Mucosa of rectum (tissue), 2 donors: ENCODE measurements around the gene RBBP7.

Experiments
- H3K27ac ChIP-seq, 2 donors: one replicate each; pipeline ENCODE4 v1.7.0; 2013; ENCODE audit warnings: inconsistent platforms in 2 of 2, low read depth in 2 of 2, low read length in 2 of 2
- H3K27me3 ChIP-seq, 2 donors: one replicate each; pipeline ENCODE4 v1.7.0; 2013; ENCODE audit warnings: low read length in 2 of 2; ENCODE audit not compliant: control insufficient read depth in 2 of 2, insufficient read depth in 2 of 2
- H3K36me3 ChIP-seq, 2 donors: one replicate each; pipeline ENCODE4 v1.7.0; 2013; ENCODE audit warnings: low read length in 2 of 2; ENCODE audit not compliant: control insufficient read depth in 2 of 2, insufficient read depth in 2 of 2
- H3K4me1 ChIP-seq, 2 donors: one replicate each; pipeline ENCODE4 v1.7.0; 2013; ENCODE audit warnings: low read length in 2 of 2, mild to moderate bottlenecking in 1 of 2; ENCODE audit not compliant: control insufficient read depth in 2 of 2, insufficient read depth in 2 of 2
- H3K4me3 ChIP-seq, 2 donors: one replicate each; pipeline ENCODE4 v1.7.0; 2013; ENCODE audit warnings: low read length in 2 of 2
- H3K9ac ChIP-seq, 2 donors: one replicate each; pipeline ENCODE4 v1.7.0; 2013; ENCODE audit warnings: low read length in 2 of 2, low read depth in 1 of 2, mild to moderate bottlenecking in 1 of 2
- H3K9me3 ChIP-seq, 2 donors: one replicate each; pipeline ENCODE4 v1.7.0; 2013; ENCODE audit warnings: low read length in 2 of 2; ENCODE audit not compliant: control insufficient read depth in 2 of 2
- donor health status: healthy.
- donor health status: Normal muscosa, but diverticular disease.

The RBBP7 gene

DNA sequence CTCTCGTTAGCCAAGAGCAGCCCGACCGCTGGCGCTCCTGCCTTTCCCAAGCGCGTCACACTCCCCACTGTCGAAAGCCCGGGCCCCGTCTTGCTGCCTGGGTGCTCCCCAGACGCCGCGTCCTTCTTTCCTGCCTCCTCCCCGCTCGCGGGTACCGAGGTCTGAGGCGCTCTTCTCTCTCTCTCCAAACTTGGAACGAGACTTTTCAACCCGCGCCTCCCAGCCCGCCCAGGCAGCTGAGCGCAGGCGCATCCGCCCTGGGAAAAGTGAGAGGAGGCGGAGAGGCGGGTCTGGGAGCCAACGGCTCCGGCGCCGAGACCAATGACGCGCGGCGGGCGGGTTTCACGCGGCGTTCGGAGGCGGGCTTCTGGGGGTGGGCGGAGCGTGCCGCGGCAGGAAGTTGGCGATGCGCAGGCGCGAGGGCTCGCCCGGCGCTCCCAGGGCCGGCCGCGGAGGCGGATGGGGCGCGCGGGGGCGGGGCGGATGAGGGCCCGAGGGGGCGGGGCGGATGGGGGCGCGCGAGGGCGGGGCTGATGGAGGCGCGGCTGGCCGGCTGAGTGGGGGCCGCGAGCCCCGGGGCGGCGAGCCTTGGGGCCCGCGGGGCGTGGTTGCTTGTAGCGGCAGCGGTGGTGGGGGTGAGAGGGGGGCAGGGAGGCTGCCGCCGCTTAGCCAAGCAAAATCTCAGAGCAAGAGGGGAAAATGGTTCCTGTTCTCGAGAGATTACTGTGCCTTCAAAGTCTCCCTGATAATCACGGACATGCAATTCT is at the start of gene RBBP7:
RBBP7 (minus strand) TSS at position 268 of the 767 bp plus-strand sequence. CDS start 309 bp downstream, outside the sequence.
- Histone ChIP-seq H3K4me3 (peak within 1 kb of the TSS; percentile 76 to 82), H3K9ac (peak within 1 kb of the TSS; percentile 72 to 76), H3K36me3 (no peaks in the 10 kb centered on the region), H3K27me3 (peaks cover 2 to 9% of the 10 kb centered on the region in 2 donors), H3K4me1 (peaks cover 0 to 7% of the 10 kb centered on the region in 2 donors), H3K27ac (peak within 1 kb of the TSS; percentile 88 to 92), H3K9me3 (no peaks in the 10 kb centered on the region)

GRCh38 chrX:16918979-16919378 is 48.8 kb upstream of the RBBP7 start:
- Histone ChIP-seq H3K9ac (no peak overlapping the region), H3K27ac (no peak overlapping the region), H3K36me3 (no peaks in the 10 kb centered on the region), H3K4me3 (no peak overlapping the region), H3K9me3 (no peaks in the 10 kb centered on the region), H3K4me1 (no peaks in the 10 kb centered on the region), H3K27me3 (peaks cover 4 to 8% of the 10 kb centered on the region in 2 donors)

- Histone ChIP-seq H3K27me3 (peaks cover 4 to 8% of the 10 kb centered on the region in 2 donors), H3K27ac (no peak overlapping the region), H3K4me1 (no peaks in the 10 kb centered on the region), H3K4me3 (no peak overlapping the region), H3K36me3 (no peaks in the 10 kb centered on the region), H3K9me3 (no peaks in the 10 kb centered on the region), H3K9ac (no peak overlapping the region)
Measured at GRCh38 chrX:16917120-16917519, 47.0 kb upstream of the RBBP7 start.

- Histone ChIP-seq H3K9ac (no peak overlapping the region), H3K4me3 (no peak overlapping the region), H3K36me3 (no peaks in the 10 kb centered on the region), H3K4me1 (no peaks in the 10 kb centered on the region), H3K27me3 (peaks cover 4 to 8% of the 10 kb centered on the region in 2 donors), H3K9me3 (no peaks in the 10 kb centered on the region), H3K27ac (no peak overlapping the region)
Measured at GRCh38 chrX:16916561-16916960, 46.4 kb upstream of the RBBP7 start.

DNA sequence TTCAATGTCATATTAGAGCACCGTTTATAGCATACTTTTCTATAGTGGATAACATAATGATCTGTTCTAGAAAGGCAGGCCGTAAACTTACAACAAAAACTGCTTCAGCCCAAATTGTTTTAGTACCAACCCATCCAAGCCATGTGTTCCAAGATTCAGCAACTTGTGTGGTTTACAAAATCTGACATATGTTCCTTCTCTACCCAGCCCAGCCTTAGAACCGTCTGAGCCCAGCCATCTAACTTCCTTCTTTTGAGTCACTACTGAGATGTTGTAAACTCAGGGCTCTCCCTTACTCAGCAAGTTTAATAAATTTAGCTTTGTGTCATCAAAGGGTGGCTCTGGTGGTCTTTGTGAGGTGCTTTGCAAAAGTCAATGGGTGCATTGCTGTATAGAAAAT is 43.9 kb upstream of the RBBP7 start:
- peaks cover 2 to 4% of the 10 kb centered on the region in 2 donors for H3K27me3 ChIP-seq
- H3K9me3 ChIP-seq = no peaks in the 10 kb centered on the region
- no peak overlapping the region for H3K27ac ChIP-seq
- no peak overlapping the region for H3K4me3 ChIP-seq
- H3K9ac ChIP-seq = no peak overlapping the region
- no peaks in the 10 kb centered on the region for H3K36me3 ChIP-seq
- no peaks in the 10 kb centered on the region for H3K4me1 ChIP-seq

DNA sequence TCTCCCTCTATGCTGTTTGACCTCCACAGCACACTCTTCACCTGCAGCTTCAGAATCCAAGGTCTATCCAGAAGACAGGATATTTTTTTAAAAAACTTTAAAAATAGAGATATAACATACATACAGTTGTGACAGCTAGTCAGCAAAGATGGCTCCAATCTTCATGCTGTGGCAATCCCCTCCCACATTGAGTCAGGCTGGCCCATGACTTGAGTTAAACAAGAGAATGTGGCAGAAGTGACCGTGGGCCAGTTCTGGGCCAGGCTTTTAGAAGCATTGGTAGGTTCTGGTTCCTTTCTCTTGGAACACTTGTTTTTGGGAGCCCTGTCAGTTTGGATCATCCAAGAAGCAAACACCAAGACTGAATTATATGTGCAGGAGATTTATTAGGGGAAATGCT is 40.2 kb upstream of the RBBP7 start:
- Histone ChIP-seq H3K27ac (no peak overlapping the region), H3K9ac (no peak overlapping the region), H3K9me3 (no peaks in the 10 kb centered on the region), H3K4me1 (no peaks in the 10 kb centered on the region), H3K36me3 (no peaks in the 10 kb centered on the region), H3K4me3 (no peak overlapping the region), H3K27me3 (peaks cover 2 to 4% of the 10 kb centered on the region in 2 donors)

- no peaks in the 10 kb centered on the region for H3K4me1 ChIP-seq
- no peak overlapping the region for H3K9ac ChIP-seq
- H3K4me3 ChIP-seq = no peak overlapping the region
- peaks cover 7 to 9% of the 10 kb centered on the region in 2 donors for H3K27me3 ChIP-seq
- no peaks in the 10 kb centered on the region for H3K9me3 ChIP-seq
- no peaks in the 10 kb centered on the region for H3K36me3 ChIP-seq
- H3K27ac ChIP-seq = no peak overlapping the region
Measured at GRCh38 chrX:16903274-16904022, 33.3 kb upstream of the RBBP7 start.

DNA sequence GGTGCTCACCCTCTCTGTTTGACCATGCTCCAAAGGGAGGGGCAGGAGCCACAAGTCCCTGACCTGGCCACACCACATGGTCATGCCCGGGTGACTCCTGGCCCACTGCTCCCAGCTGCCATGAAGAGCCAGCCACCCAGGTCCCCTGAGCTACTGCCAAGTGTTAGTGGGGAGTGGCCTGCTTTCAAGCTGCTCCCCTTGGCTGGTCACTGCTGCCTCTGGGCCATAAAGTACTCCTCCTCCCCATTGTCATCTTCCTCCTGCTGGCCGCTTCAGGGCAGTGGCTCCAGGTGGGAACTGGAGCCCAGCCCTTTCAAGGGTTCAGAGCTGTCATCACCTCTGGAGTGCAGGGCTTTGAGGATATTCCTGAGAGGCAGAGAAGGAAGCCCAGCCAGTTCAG is 27.3 kb upstream of the RBBP7 start:
- no peak overlapping the region for H3K4me3 ChIP-seq

DNA sequence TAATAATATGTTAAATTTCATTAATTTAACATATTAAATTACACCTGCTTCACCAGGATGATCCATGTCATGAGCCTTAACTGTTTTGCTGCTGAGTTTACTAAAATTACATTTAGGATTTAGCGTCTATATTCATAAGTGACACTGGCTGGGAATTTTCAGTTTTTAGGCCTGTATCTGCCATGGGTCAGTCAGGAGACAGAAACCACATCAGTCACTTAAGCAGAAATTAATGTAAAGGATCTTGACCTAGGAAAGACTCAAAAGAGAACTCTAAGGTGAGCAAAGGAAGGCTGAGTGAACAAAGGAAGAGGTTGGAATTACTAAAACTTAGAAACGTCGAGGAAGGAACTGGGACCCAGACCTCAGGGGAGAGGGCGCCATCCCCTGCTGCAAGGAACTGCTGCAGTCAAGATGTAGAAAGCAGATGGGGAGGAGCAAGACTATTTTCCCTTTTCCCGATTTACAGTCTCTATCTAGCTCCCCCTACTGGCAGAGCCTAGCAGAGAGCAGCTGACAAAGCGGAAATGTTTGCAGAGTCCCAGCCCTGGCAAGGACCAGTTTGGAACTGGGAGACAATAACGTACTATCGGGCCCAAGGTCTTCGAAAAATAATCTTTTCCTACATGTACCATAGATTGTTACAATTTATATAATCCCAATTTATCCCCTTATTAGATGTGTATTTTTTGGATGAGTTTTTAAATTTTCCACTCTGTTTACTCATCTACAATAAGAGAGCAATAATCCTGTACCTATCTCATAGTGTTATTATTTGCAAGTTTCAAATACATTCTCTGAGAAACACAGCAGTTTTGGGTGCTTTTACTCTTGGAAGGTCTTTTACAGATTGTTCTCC is 22.6 kb upstream of the RBBP7 start:
- H3K27me3 ChIP-seq = peaks cover 4 to 12% of the 10 kb centered on the region in 2 donors

More for the DNA sequence above, 27.3 kb upstream of the RBBP7 start:
- H3K4me1 ChIP-seq = no peaks in the 10 kb centered on the region
- no peaks in the 10 kb centered on the region for H3K36me3 ChIP-seq
- no peaks in the 10 kb centered on the region for H3K9me3 ChIP-seq
- H3K27ac ChIP-seq = no peak overlapping the region
- H3K27me3 ChIP-seq = peaks cover 7 to 18% of the 10 kb centered on the region in 2 donors
- H3K9ac ChIP-seq = no peak overlapping the region

More for the DNA sequence above, 22.6 kb upstream of the RBBP7 start:
- no peak overlapping the region for H3K27ac ChIP-seq
- no peaks in the 10 kb centered on the region for H3K4me1 ChIP-seq
- H3K36me3 ChIP-seq = no peaks in the 10 kb centered on the region
- H3K4me3 ChIP-seq = no peak overlapping the region
- no peaks in the 10 kb centered on the region for H3K9me3 ChIP-seq
- H3K9ac ChIP-seq = no peak overlapping the region
